ENCODE data around the gene CPSF3.

CPSF3 gene

GRCh38 chr2:9423100-9423921, at the start of gene CPSF3, which contains the start of gene ITGB1BP1:
Gene CPSF3 (plus strand): TSS chr2:9423654. CDS start chr2:9423774, 120 bp downstream.
Gene ITGB1BP1 (minus strand): TSS chr2:9423528. CDS start chr2:9418697, 4,831 bp downstream.
- TF ChIP-seq GATA3 (IDR thresholded peaks at IDR 0.05; ENCODE audit: low read depth, low read length) (no peak), GATA2 (IDR thresholded peaks at IDR 0.05; ENCODE audit: low read depth, low read length) (no peak)

GRCh38 chr2:9374071-9374730, 49.3 kb upstream of the CPSF3 start:
- TF ChIP-seq GATA2 (IDR thresholded peaks at IDR 0.05; ENCODE audit: low read depth, low read length) (no peak), GATA3 (IDR thresholded peaks at IDR 0.05; ENCODE audit: low read depth, low read length) (no peak)

- TF ChIP-seq GATA3 (IDR thresholded peaks at IDR 0.05; ENCODE audit: low read depth, low read length): no peak
- TF ChIP-seq GATA2 (IDR thresholded peaks at IDR 0.05; ENCODE audit: low read depth, low read length): no peak
Measured at GRCh38 chr2:9375857-9376428, 47.5 kb upstream of the CPSF3 start.

- TF ChIP-seq GATA3 (IDR thresholded peaks at IDR 0.05; ENCODE audit: low read depth, low read length): no peak
- TF ChIP-seq GATA2 (IDR thresholded peaks at IDR 0.05; ENCODE audit: low read depth, low read length): no peak
Measured at GRCh38 chr2:9377461-9378097, 45.9 kb upstream of the CPSF3 start.

- TF ChIP-seq GATA3 (IDR thresholded peaks at IDR 0.05; ENCODE audit: low read depth, low read length) (no peak), GATA2 (IDR thresholded peaks at IDR 0.05; ENCODE audit: low read depth, low read length) (no peak)
Measured at GRCh38 chr2:9378433-9379390, 44.7 kb upstream of the CPSF3 start.

GRCh38 chr2:9379391-9379755, 44.1 kb upstream of the CPSF3 start:
- no peak for TF ChIP-seq GATA2 (IDR thresholded peaks at IDR 0.05; ENCODE audit: low read depth, low read length)
- TF ChIP-seq GATA3 (IDR thresholded peaks at IDR 0.05; ENCODE audit: low read depth, low read length): no peak

GRCh38 chr2:9380702-9381628, 42.5 kb upstream of the CPSF3 start:
- TF ChIP-seq GATA2 (IDR thresholded peaks at IDR 0.05; ENCODE audit: low read depth, low read length) (no peak), GATA3 (IDR thresholded peaks at IDR 0.05; ENCODE audit: low read depth, low read length) (no peak)

GRCh38 chr2:9382604-9383235, 40.7 kb upstream of the CPSF3 start:
- TF ChIP-seq GATA2 (IDR thresholded peaks at IDR 0.05; ENCODE audit: low read depth, low read length): no peak
- no peak for TF ChIP-seq GATA3 (IDR thresholded peaks at IDR 0.05; ENCODE audit: low read depth, low read length)

- TF ChIP-seq GATA3 (IDR thresholded peaks at IDR 0.05; ENCODE audit: low read depth, low read length) (no peak), GATA2 (IDR thresholded peaks at IDR 0.05; ENCODE audit: low read depth, low read length) (no peak)
Measured at GRCh38 chr2:9384521-9384920, 38.9 kb upstream of the CPSF3 start.

GRCh38 chr2:9385841-9386240, 37.6 kb upstream of the CPSF3 start:
- TF ChIP-seq GATA2 (IDR thresholded peaks at IDR 0.05; ENCODE audit: low read depth, low read length) (no peak), GATA3 (IDR thresholded peaks at IDR 0.05; ENCODE audit: low read depth, low read length) (no peak)

GRCh38 chr2:9388199-9388681, 35.2 kb upstream of the CPSF3 start:
- TF ChIP-seq GATA2 (IDR thresholded peaks at IDR 0.05; ENCODE audit: low read depth, low read length) (no peak), GATA3 (IDR thresholded peaks at IDR 0.05; ENCODE audit: low read depth, low read length) (no peak)

All from SH-SY5Y (cell line).